Activated B cell treated with CpG ODN at 0.5 μM for 24 hours (primary cell): ENCODE measurements around the gene SPAG16. TPM values are rescaled to one million over a fixed set of nuclear protein-coding genes. Genes with fewer than 3 reads are reported as not detected.

Experiments used
- ATAC-seq: fragments of 200-7000 bp; cut with Tn5 transposase; one replicate; pipeline ENCODE4 v1.10.0; 2021; ENCODE audit warnings: low read depth, mild to moderate bottlenecking, moderate library complexity
- CTCF ChIA-PET: fragments of 350-600 bp; sonication (Branson Sonifier 250); formaldehyde crosslinking; loops from one replicate; lab custom pipeline; 2021; ENCODE audit warnings: antibody characterized with exemption; lab: Charles Lee
- POLR2A ChIA-PET: fragments of 350-600 bp; sonication (Branson Sonifier 250); formaldehyde crosslinking; loops from one replicate; lab custom pipeline; 2021; ENCODE audit warnings: antibody characterized with exemption; lab: Charles Lee
- DNase-seq: peaks from one replicate; pipeline ENCODE4 v3.0.0; 2022
- H3K27ac Mint-ChIP-seq: one replicate; pipeline ENCODE4 v1.8.0; 2020; ENCODE audit warnings: mixed read lengths
- H3K27me3 Mint-ChIP-seq: one replicate; pipeline ENCODE4 v1.8.0; 2021; ENCODE audit warnings: mixed read lengths
- H3K36me3 Mint-ChIP-seq: one replicate; pipeline ENCODE4 v1.8.0; 2021; ENCODE audit warnings: low read depth, mixed read lengths
- H3K4me1 Mint-ChIP-seq: one replicate; pipeline ENCODE4 v1.8.0; 2021; ENCODE audit warnings: mixed read lengths
- H3K4me3 Mint-ChIP-seq: one replicate; pipeline ENCODE4 v1.8.0; 2020; ENCODE audit warnings: mild to moderate bottlenecking, mixed read lengths
- H3K9me3 Mint-ChIP-seq: one replicate; pipeline ENCODE4 v1.8.0; 2020; ENCODE audit warnings: mixed read lengths
- CTCF ChIP-seq: fragments of 200-600 bp; IDR thresholded peaks from one replicate; pipeline ENCODE4 v1.8.0; 2022; ENCODE audit warnings: antibody characterized with exemption, mild to moderate bottlenecking
- intact Hi-C: fragments of 100-400 bp; cut with micrococcal nuclease; formaldehyde crosslinking; loops from one replicate; pipeline ENCODE4 v1.15.1; 2024
- total RNA-seq: library from RNA; stranded (reverse); gene quantifications from 2 replicates; pipeline ENCODE4 v1.2.3, GENCODE V29; 2022

The SPAG16 gene
- total RNA-seq, 1 donor from 2014 or later, result 11.2 TPM

GRCh38 chr2:213562539-213563180, 278.4 kb downstream of the SPAG16 start:
- H3K27me3 Mint-ChIP-seq, result no peaks in the 10 kb centered on the region

GRCh38 chr2:213566846-213567245, 282.6 kb downstream of the SPAG16 start:
- no peak overlapping the region for H3K27ac Mint-ChIP-seq
- POLR2A ChIA-PET, result no interaction called here
- peaks cover 11% of the 10 kb centered on the region for H3K9me3 Mint-ChIP-seq
- no peaks in the 10 kb centered on the region for H3K4me1 Mint-ChIP-seq
- CTCF ChIA-PET, result no interaction called here
- H3K4me3 Mint-ChIP-seq, result no peak overlapping the region
- no peaks in the 10 kb centered on the region for H3K27me3 Mint-ChIP-seq
- intact Hi-C loops, result no loop called here
- TF ChIP-seq CTCF, result no peak
- no peaks in the 10 kb centered on the region for H3K36me3 Mint-ChIP-seq
- ATAC-seq (no peak), DNase-seq (no peak)

More at GRCh38 chr2:213562539-213563180, 278.4 kb downstream of the SPAG16 start:
- no peak for ATAC-seq
- ChIA-PET CTCF (no interaction called here), POLR2A (no interaction called here)
- intact Hi-C loops, result no loop called here
- no peak overlapping the region for H3K27ac Mint-ChIP-seq
- TF ChIP-seq CTCF, result no peak
- peaks cover 11% of the 10 kb centered on the region for H3K9me3 Mint-ChIP-seq
- DNase-seq, result no peak
- H3K36me3 Mint-ChIP-seq, result no peaks in the 10 kb centered on the region
- no peak overlapping the region for H3K4me3 Mint-ChIP-seq
- H3K4me1 Mint-ChIP-seq, result no peaks in the 10 kb centered on the region

GRCh38 chr2:213609570-213610170, 325.4 kb downstream of the SPAG16 start:
- ATAC-seq (no peak), DNase-seq (no peak)
- TF ChIP-seq CTCF, result no peak
- Mint-ChIP-seq H3K27ac (no peak overlapping the region), H3K4me1 (no peaks in the 10 kb centered on the region), H3K4me3 (no peak overlapping the region), H3K9me3 (no peaks in the 10 kb centered on the region), H3K27me3 (no peaks in the 10 kb centered on the region), H3K36me3 (no peaks in the 10 kb centered on the region)
- ChIA-PET POLR2A (no interaction called here), CTCF (no interaction called here)
- intact Hi-C loops, result no loop called here

- no peak for TF ChIP-seq CTCF
Observed at GRCh38 chr2:213627054-213627710, 342.9 kb downstream of the SPAG16 start.

GRCh38 chr2:213627835-213628460, 343.7 kb downstream of the SPAG16 start:
- no peak for TF ChIP-seq CTCF
- intact Hi-C loops, result no loop called here
- H3K4me1 Mint-ChIP-seq, result peaks cover 11% of the 10 kb centered on the region
- H3K4me3 Mint-ChIP-seq, result no peak overlapping the region
- CTCF ChIA-PET, result no interaction called here
- H3K9me3 Mint-ChIP-seq, result peaks cover 9% of the 10 kb centered on the region
- no peak overlapping the region for H3K27ac Mint-ChIP-seq
- no peaks in the 10 kb centered on the region for H3K36me3 Mint-ChIP-seq
- POLR2A ChIA-PET, result no interaction called here
- DNase-seq (no peak), ATAC-seq (no peak)
- H3K27me3 Mint-ChIP-seq, result no peaks in the 10 kb centered on the region

More at GRCh38 chr2:213627054-213627710, 342.9 kb downstream of the SPAG16 start:
- CTCF ChIA-PET, result no interaction called here
- Mint-ChIP-seq H3K27me3 (no peaks in the 10 kb centered on the region), H3K4me1 (peaks cover 11% of the 10 kb centered on the region), H3K4me3 (no peak overlapping the region), H3K27ac (no peak overlapping the region), H3K9me3 (peaks cover 2% of the 10 kb centered on the region), H3K36me3 (no peaks in the 10 kb centered on the region)
- DNase-seq (no peak), ATAC-seq (no peak)
- POLR2A ChIA-PET, result no interaction called here
- intact Hi-C loops, result no loop called here
